Neural cell (in vitro differentiated cells): ENCODE data around the gene ATF7IP.

ENCODE experiments used
- CTCF ChIP-seq: fragments of 450-650 bp; IDR thresholded peaks from 2 replicates; pipeline ENCODE4 v1.5.1; 2014; ENCODE audit warnings: antibody characterized with exemption, mild to moderate bottlenecking, moderate library complexity; ENCODE audit not compliant: poor library complexity, severe bottlenecking
- EP300 ChIP-seq: fragments of 450-650 bp; conservative IDR thresholded peaks from 2 replicates; pipeline ENCODE4 v1.6.1; 2014; ENCODE audit warnings: antibody characterized with exemption, mild to moderate bottlenecking, moderate library complexity; ENCODE audit not compliant: poor library complexity, severe bottlenecking
- EZH2 ChIP-seq: fragments of 200-600, 300-800 bp; shearing (Covaris generic), sonication (generic); IDR thresholded peaks from 2 replicates; pipeline ENCODE4 v1.6.1; 2014; ENCODE audit warnings: antibody characterized with exemption, low read length, borderline replicate concordance, mild to moderate bottlenecking; ENCODE audit not compliant: insufficient read depth, poor library complexity, severe bottlenecking
- MXI1 ChIP-seq: fragments of 450-650 bp; conservative IDR thresholded peaks from 2 replicates; pipeline ENCODE4 v1.6.1; 2014; ENCODE audit warnings: antibody characterized with exemption, mild to moderate bottlenecking; ENCODE audit not compliant: poor library complexity, severe bottlenecking
- POLR2AphosphoS5 ChIP-seq: IDR thresholded peaks from 2 replicates; pipeline ENCODE4 v1.6.1; 2012
- RAD21 ChIP-seq: fragments of 450-650 bp; conservative IDR thresholded peaks from 2 replicates; pipeline ENCODE4 v1.6.1; 2014; ENCODE audit warnings: antibody characterized with exemption, mild to moderate bottlenecking, moderate library complexity
- REST ChIP-seq: IDR thresholded peaks from 2 replicates; pipeline ENCODE4 v1.6.1; 2012; ENCODE audit warnings: borderline replicate concordance
- SMC3 ChIP-seq: fragments of 450-650 bp; conservative IDR thresholded peaks from 2 replicates; pipeline ENCODE4 v1.6.1; 2014; ENCODE audit warnings: antibody characterized with exemption, mild to moderate bottlenecking, moderate library complexity; ENCODE audit not compliant: poor library complexity
- TAF1 ChIP-seq: IDR thresholded peaks from 2 replicates; pipeline ENCODE4 v1.6.1; 2012; ENCODE audit warnings: low read depth

GRCh38 chr12:14471497-14471896 is 106.0 kb downstream of the ATF7IP start:
- TF ChIP-seq CTCF, result no peak
- no peak for TF ChIP-seq POLR2AphosphoS5
- TF ChIP-seq EP300, result no peak
- TF ChIP-seq EZH2, result no peak
- TF ChIP-seq RAD21, result no peak
- no peak for TF ChIP-seq TAF1
- no peak for TF ChIP-seq SMC3
- TF ChIP-seq REST, result no peak
- no peak for TF ChIP-seq MXI1
